Mesodermal cell (in vitro differentiated cells): ENCODE results near the gene SFTPD. TPM values are rescaled to one million over a fixed set of nuclear protein-coding genes. Genes with fewer than 3 reads are reported as not detected.
"Not testable (repeated sequence)": the region's sequence is repeated elsewhere in the genome, so short reads cannot be mapped to it uniquely, and the experiment has no call there.

Experiments
- H3K27ac ChIP-seq: 2 replicates; pipeline ENCODE4 v1.7.0; 2013; ENCODE audit warnings: mild to moderate bottlenecking, low read depth, low read length, moderate library complexity; ENCODE audit not compliant: severe bottlenecking
- H3K36me3 ChIP-seq: 2 replicates; pipeline ENCODE4 v1.7.1; 2013; ENCODE audit warnings: mild to moderate bottlenecking, low read length, moderate library complexity; ENCODE audit not compliant: control insufficient read depth, insufficient read depth
- H3K4me1 ChIP-seq: one replicate; pipeline ENCODE4 v1.7.1; 2013; ENCODE audit warnings: mild to moderate bottlenecking, low read length; ENCODE audit not compliant: insufficient read depth, control insufficient read depth, poor library complexity, severe bottlenecking
- H3K4me3 ChIP-seq: 2 replicates; pipeline ENCODE4 v1.7.0; 2013; ENCODE audit warnings: low read length, control low read depth, mild to moderate bottlenecking; ENCODE audit not compliant: insufficient read depth, poor library complexity, severe bottlenecking; ENCODE audit errors: extremely low read depth
- H3K9me3 ChIP-seq: 2 replicates; pipeline ENCODE4 v1.7.1; 2013; ENCODE audit warnings: mild to moderate bottlenecking, low read length, moderate library complexity; ENCODE audit not compliant: control insufficient read depth
- WGBS, 2 experiments: methylation state at CpG; one replicate each; pipeline ENCODE4 v1.1.5; 2013; ENCODE audit warnings: missing lambda C conversion rate in 2 of 2; ENCODE audit not compliant: insufficient coverage in 2 of 2; 5-methylcytosine and 5-hydroxymethylcytosine counted together
- polyA plus RNA-seq, 2 experiments: library from polyadenylated mRNA; stranded (reverse); fragments of 50-300 nt; gene quantifications; one replicate each; pipeline ENCODE4 v1.2.3, GENCODE V29; 2013

SFTPD gene
- polyA plus RNA-seq (2013, experiment 1 of 2) = 0.29 TPM
- not detected for polyA plus RNA-seq (2013, experiment 2 of 2)

DNA sequence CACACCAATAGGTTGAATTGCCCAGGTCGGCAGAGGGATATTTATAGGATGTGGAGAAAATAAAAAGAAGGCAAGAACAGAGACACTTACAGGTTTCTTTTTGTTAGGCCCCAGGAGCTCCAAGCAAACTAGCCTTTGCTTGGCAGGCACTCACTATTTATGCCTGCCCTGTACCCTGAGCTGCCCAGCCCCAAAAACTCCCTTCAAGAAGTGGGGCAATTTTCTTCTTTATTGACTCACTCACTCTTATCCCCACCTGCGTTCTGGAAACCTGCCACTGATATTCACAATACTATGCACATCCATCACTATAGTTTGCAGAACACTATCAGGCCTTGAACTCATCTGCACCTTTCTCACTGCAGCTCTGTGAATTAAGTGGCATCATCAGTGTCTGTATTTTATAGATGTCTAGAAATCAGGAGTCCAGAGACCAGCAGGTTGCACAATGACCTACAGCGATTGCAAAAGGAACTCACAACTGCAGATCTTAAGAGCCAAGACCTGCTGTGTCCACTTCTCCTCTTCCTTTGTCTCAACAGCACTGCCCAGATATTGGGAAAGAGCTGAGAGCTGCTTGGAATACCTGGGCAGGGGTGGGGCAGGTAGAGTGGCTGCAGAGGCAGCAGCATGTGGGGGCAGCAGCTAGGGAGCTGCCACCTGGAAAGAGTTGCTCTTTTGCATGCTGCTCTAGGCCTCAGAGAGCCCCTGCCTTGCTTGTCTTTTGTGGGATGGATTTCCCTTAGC lies at the start of gene SFTPD:
Gene SFTPD, minus strand, starts transcription at position 130 of the 747 bp plus-strand sequence. CDS start 2,446 bp downstream, outside the sequence.
- 63 to 100% methylated on average over 1 of the region's 3 CpGs for WGBS, 2 experiments
- H3K27ac ChIP-seq = no peak within 1 kb of the TSS
- no peak within 1 kb of the TSS for H3K4me3 ChIP-seq
- H3K9me3 ChIP-seq = peaks cover 2% of the 10 kb centered on the region
- no peaks in the 10 kb centered on the region for H3K36me3 ChIP-seq
- H3K4me1 ChIP-seq = no peaks in the 10 kb centered on the region

DNA sequence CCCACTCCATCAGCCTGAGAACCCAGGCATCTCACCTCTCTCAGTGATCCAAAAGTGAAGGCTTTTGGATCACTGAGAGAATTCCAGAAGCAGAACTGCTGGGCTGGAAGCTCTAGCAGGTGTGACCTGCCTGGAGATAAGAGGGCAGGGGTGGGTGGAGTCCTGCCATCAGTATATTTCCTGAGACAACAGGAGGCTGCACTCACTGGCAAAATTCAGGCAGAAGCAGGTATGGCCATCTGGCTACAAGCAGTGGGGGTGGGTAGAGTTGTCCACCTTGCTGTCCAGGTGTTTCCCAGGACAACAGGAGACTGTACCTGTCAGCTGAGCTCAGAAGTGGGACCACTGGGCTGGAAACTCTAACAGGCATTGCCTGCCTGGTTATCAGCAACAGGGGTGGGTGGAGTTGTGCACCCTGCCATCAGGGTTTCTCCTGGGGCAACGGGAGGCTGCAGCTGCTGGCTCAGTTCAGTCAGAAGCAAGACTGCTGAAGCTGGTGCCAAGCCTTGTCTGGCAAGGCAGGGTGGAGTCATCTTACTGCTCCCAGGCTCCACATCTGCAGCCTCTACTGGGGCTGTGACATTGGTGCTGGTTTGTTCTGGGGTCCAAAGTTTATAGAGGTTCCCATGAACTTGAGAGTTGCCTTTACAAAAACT lies 47.2 kb upstream of the SFTPD start:
- Histone ChIP-seq H3K36me3 (no peaks in the 10 kb centered on the region), H3K27ac (no peak overlapping the region), H3K4me1 (peaks cover 6% of the 10 kb centered on the region), H3K9me3 (no peaks in the 10 kb centered on the region), H3K4me3 (no peak overlapping the region)
- WGBS, 2 experiments = 91% methylated on average over 1 of the region's 1 CpG; no CpG with 5 or more reads in 1 of the 2 experiments

DNA sequence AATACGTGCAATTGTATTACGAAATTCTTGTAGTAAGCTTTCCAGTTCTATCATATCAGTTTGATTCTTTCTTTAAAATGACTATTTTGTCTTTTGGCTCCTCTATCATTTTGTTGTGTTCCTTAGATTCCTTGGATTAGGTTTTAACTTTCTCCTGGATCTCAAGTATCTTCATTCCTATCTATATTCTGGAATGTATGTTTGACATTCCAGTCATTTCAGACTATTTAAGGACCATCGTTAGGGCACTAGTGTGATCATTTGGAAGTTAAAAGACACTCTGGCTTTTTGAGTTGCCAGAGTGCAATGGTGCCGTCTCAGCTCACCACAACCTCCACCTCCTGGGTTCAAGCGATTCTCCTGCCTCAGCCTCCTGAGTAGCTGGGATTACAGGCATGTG lies 45.7 kb upstream of the SFTPD start:
- Histone ChIP-seq H3K27ac (no peak overlapping the region), H3K9me3 (peaks cover 10% of the 10 kb centered on the region), H3K4me1 (peaks cover 6% of the 10 kb centered on the region), H3K36me3 (no peaks in the 10 kb centered on the region), H3K4me3 (no peak overlapping the region)
- 20% methylated on average over 1 of the region's 5 CpGs; no CpG with 5 or more reads in 1 of the 2 experiments for WGBS, 2 experiments

DNA sequence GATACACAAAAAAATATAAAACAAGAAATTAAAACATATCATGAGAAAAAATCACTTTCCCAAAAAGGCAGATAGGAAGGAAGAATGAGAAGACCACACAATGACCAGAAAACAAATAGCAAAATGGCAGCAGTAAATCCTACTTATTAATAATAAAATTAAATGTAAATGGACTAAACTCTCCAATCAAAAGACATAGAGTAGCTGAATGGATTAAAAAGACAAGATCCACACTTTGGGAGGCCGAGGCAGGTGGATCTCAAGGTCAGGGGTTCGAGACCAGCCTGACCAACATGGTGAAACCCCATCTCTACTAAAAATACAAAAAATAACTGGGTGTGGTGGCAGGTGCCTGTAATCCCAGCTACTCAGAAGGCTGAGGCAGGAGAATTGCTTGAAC lies 39.3 kb upstream of the SFTPD start:
- peaks cover 10% of the 10 kb centered on the region for H3K9me3 ChIP-seq
- not testable (repeated sequence) for H3K27ac ChIP-seq, H3K36me3 ChIP-seq, H3K4me3 ChIP-seq, H3K4me1 ChIP-seq
- WGBS, 2 experiments = no CpG with 5 or more reads among the region's 2 CpGs

DNA sequence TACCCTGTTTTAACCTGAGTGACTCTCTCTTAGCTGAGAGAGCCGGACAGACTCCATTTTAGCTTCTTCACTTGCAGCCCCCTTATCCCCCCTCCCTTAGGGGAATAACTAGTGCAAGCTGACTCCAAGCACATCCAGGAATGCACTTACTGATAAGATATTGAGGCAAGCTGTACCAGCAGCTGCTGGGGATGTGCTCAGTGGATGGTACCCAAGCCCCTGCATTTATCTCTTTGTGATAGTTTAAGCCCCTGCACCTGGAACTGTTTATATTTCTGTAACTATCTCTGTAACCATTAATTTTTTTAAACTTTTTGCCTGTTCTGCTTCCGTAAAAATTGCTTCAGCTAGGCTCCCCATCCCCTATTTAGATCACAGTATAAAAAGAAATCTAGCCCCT lies 37.8 kb upstream of the SFTPD start:
- WGBS, 2 experiments = 57 to 77% methylated on average over 1 to 2 of the region's 2 CpGs
- H3K9me3 ChIP-seq = peaks cover 10% of the 10 kb centered on the region
- not testable (repeated sequence) for H3K36me3 ChIP-seq, H3K4me3 ChIP-seq, H3K4me1 ChIP-seq, H3K27ac ChIP-seq

DNA sequence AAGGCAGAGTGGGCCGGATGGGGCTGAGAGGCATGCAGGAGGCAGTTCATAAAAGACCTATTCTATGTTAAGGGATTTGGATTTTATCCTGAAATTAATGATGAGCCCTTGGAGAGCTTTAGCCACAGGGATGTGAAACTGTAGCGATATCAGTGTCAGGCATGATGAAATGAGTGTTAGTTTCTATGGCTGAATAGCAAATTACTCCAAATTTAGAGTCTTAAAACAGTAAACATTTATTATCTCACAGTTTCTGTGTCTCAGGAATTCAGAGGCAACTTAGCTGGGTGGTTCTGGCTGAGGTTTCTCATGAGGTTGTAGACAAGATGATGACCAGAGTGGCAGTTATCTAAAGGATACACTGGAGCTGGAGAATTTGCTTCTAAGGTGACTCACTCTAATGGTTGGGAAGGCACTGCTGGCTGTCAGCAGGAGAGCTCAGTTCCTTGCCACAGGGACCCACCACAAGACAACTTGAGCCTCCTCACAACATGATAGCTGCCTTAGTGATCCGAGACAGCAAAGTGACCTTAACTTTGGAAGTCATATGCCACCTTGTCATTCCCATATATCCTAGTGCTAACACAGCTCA lies 36.7 kb upstream of the SFTPD start:
- Histone ChIP-seq H3K27ac (peak overlapping the region; percentile 17), H3K4me3 (no peak overlapping the region), H3K4me1 (peaks cover 8% of the 10 kb centered on the region), H3K36me3 (no peaks in the 10 kb centered on the region), H3K9me3 (peaks cover 7% of the 10 kb centered on the region)
- 90 to 96% methylated on average over 2 to 3 of the region's 3 CpGs for WGBS, 2 experiments

DNA sequence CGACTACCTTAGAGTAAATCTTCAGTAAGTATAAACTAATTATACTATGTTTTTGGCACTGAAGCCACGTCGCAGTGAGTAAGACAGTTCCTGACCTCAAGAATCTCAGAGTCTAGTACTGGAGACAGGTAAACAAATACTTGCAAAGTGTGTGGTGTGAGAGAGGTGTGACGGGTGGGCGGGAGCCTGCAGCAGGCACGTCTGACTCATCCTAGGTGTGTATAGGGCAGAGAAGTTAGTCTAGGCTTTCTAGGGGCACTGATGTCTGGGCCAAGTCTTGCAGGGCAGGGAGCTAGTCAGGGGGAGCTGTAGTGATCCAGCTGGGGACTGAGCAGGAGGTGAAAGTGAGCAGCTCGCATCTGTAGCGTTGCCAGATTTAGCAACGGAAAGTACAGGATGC lies 35.9 kb upstream of the SFTPD start:
- H3K4me1 ChIP-seq = peaks cover 8% of the 10 kb centered on the region
- 85 to 90% methylated on average over 7 of the region's 9 CpGs for WGBS, 2 experiments
- no peaks in the 10 kb centered on the region for H3K36me3 ChIP-seq
- peaks cover under 1% of the 10 kb centered on the region for H3K9me3 ChIP-seq
- H3K27ac ChIP-seq = no peak overlapping the region
- no peak overlapping the region for H3K4me3 ChIP-seq

DNA sequence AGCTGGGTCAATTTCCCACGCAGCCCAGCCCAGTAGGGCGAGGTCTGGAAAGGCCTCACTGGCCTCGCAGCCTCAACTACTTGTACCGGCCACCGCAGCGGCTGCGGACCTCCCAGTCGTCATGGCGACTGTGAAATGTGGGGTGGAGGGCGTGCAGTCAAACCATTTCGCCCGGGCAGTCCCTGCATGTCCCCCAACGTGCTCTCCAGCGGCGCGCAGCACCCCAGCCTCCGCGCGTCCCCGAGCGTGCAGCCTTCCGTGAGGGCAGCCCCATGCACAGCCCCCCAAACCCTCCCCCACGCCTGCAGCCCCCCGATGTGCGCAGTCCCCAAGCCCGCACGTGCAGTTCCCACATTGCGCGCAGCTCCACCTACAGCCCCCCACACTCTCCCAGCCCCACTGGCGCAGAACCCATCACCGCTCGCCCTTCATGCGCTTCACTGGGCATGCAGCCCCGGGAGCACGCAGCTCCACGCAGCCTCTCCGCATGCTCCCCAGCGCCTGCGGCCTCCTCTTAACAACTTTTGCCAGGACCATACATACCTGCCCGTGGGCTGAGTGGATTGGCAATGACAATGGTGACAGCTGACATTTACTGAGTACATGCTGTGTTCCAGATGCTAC lies 34.5 kb upstream of the SFTPD start:
- Histone ChIP-seq H3K4me3 (no peak overlapping the region), H3K9me3 (no peaks in the 10 kb centered on the region), H3K36me3 (no peaks in the 10 kb centered on the region), H3K4me1 (peaks cover 8% of the 10 kb centered on the region), H3K27ac (no peak overlapping the region)
- WGBS, 2 experiments = 94 to 96% methylated on average over 26 to 36 of the region's 40 CpGs

DNA sequence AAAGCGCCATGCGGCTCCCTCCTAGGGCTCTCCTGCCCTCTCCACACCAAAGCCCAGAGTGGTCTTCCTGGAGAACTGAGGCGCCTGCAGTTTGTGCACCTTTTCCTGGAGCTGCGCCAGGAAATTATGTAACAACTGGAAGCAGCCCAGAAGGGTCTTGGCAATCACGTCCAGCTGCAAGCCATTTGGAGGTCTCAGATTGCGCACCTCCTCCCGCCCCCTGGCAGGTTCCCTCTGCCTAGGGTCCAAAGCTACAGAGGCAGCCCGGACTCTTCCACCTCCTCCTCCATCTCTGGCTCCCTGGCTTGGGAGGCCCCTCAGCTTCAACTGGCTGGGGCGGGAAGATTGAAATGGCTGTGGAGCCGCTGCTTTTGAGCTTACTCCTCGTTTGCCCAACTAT lies 34.0 kb upstream of the SFTPD start:
- Histone ChIP-seq H3K36me3 (no peaks in the 10 kb centered on the region), H3K4me1 (peaks cover 8% of the 10 kb centered on the region), H3K27ac (no peak overlapping the region), H3K4me3 (no peak overlapping the region), H3K9me3 (no peaks in the 10 kb centered on the region)
- 92 to 93% methylated on average over 9 to 11 of the region's 11 CpGs for WGBS, 2 experiments

DNA sequence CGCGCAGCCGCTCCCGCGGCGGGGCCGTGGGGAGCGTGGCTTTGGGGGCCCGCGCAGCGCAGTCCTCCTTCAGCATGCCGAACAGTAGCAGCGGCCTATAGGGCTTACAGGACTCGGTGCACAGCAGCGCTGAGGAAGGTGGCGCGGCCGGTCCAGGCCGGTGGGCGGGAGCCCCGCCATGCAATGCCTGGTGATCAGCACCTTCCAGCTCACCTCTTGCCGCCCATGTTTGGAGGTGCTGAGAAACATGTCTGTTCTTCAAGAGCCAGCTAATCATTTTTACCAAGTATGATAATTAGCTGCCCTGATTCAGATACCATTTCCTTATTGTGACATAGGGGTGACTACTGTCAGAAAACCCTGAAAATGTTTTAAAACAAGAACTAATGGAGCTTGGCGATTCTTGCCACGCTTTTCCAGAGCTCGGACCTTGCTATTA lies 33.5 kb upstream of the SFTPD start:
- Histone ChIP-seq H3K27ac (no peak overlapping the region), H3K4me1 (peaks cover 8% of the 10 kb centered on the region), H3K9me3 (no peaks in the 10 kb centered on the region), H3K36me3 (no peaks in the 10 kb centered on the region), H3K4me3 (peak overlapping the region; percentile 63)
- 10 to 18% methylated on average over 22 to 25 of the region's 25 CpGs for WGBS, 2 experiments
